ENCODE data around the gene CDC14B.

CDC14B gene

DNA sequence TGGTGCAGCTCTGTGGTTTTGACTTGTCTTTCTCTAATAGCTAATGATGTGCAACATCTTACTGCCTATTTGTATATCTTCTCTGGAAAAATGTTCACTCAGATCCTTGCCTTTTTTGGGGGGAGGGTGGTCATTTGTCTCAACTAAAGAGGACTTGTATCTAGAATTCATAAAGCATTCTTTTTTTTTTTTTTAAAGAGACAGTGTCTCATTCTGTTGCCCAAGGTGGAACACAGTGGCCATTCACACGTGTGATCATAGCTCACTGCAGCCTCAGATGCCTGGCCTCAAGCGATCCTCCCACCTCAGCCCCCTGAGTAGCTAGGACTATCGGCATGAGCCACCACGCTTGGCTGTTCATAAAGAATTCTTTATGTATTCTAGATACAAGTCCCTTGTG lies 136.4 kb downstream of the CDC14B start:
- H4K20me1 ChIP-seq (ENCODE audit: low read depth, low read length): no peaks in the 10 kb centered on the region
- no peak overlapping the region for H3K9ac ChIP-seq (ENCODE audit: low read length)
- H3F3A ChIP-seq (ENCODE audit: insufficient read depth): no peaks in the 10 kb centered on the region
- H3K4me2 ChIP-seq (ENCODE audit: low read depth, low read length, poor library complexity, severe bottlenecking): no peak overlapping the region
- H3K9me3 ChIP-seq (ENCODE audit: insufficient read depth, low read length): no peaks in the 10 kb centered on the region
- no peaks in the 10 kb centered on the region for H3K27me3 ChIP-seq (ENCODE audit: low read length)
- no peaks in the 10 kb centered on the region for H3K9me2 ChIP-seq (replicated peaks; ENCODE audit: insufficient read depth, low read length)
- TF ChIP-seq EZH2phosphoT487 (conservative IDR thresholded peaks at IDR 0.05; ENCODE audit: low read length): no peak
- TF ChIP-seq, protein P1, sequence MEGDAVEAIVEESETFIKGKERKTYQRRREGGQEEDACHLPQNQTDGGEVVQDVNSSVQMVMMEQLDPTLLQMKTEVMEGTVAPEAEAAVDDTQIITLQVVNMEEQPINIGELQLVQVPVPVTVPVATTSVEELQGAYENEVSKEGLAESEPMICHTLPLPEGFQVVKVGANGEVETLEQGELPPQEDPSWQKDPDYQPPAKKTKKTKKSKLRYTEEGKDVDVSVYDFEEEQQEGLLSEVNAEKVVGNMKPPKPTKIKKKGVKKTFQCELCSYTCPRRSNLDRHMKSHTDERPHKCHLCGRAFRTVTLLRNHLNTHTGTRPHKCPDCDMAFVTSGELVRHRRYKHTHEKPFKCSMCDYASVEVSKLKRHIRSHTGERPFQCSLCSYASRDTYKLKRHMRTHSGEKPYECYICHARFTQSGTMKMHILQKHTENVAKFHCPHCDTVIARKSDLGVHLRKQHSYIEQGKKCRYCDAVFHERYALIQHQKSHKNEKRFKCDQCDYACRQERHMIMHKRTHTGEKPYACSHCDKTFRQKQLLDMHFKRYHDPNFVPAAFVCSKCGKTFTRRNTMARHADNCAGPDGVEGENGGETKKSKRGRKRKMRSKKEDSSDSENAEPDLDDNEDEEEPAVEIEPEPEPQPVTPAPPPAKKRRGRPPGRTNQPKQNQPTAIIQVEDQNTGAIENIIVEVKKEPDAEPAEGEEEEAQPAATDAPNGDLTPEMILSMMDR (IDR thresholded peaks at IDR 0.05; ENCODE audit: insufficient read depth, low read length, poor library complexity, severe bottlenecking): no peak
- no peaks in the 10 kb centered on the region for H3K36me3 ChIP-seq (ENCODE audit: low read length)
- no peak overlapping the region for H3K27ac ChIP-seq (ENCODE audit: low read depth, low read length)
- H3K4me3 ChIP-seq (ENCODE audit: insufficient read depth, low read length, poor library complexity, severe bottlenecking): no peak overlapping the region
- H2AFZ ChIP-seq (ENCODE audit: low read depth, low read length, severe bottlenecking): no peak overlapping the region
- H3K79me2 ChIP-seq (ENCODE audit: insufficient read depth, low read length): no peaks in the 10 kb centered on the region

GRCh38 chr9:96482476-96482875 lies 137.2 kb downstream of the CDC14B start:
- Histone ChIP-seq H3K9ac (ENCODE audit: low read length) (no peak overlapping the region), H3F3A (ENCODE audit: insufficient read depth) (no peaks in the 10 kb centered on the region), H3K36me3 (ENCODE audit: low read length) (no peaks in the 10 kb centered on the region), H3K27ac (ENCODE audit: low read depth, low read length) (no peak overlapping the region), H4K20me1 (ENCODE audit: low read depth, low read length) (no peaks in the 10 kb centered on the region), H3K9me2 (replicated peaks; ENCODE audit: insufficient read depth, low read length) (no peaks in the 10 kb centered on the region), H3K79me2 (ENCODE audit: insufficient read depth, low read length) (no peaks in the 10 kb centered on the region), H3K27me3 (ENCODE audit: low read length) (no peaks in the 10 kb centered on the region), H3K9me3 (ENCODE audit: insufficient read depth, low read length) (no peaks in the 10 kb centered on the region), H2AFZ (ENCODE audit: low read depth, low read length, severe bottlenecking) (no peak overlapping the region), H3K4me2 (ENCODE audit: low read depth, low read length, poor library complexity, severe bottlenecking) (no peak overlapping the region), H3K4me3 (ENCODE audit: insufficient read depth, low read length, poor library complexity, severe bottlenecking) (no peak overlapping the region)
- TF ChIP-seq EZH2phosphoT487 (conservative IDR thresholded peaks at IDR 0.05; ENCODE audit: low read length): no peak
- TF ChIP-seq, protein P1 (IDR thresholded peaks at IDR 0.05; ENCODE audit: insufficient read depth, low read length, poor library complexity, severe bottlenecking): no peak

GRCh38 chr9:96480736-96481135 lies 138.9 kb downstream of the CDC14B start:
- no peaks in the 10 kb centered on the region for H3K27me3 ChIP-seq (ENCODE audit: low read length)

GRCh38 chr9:96478829-96479371 lies 140.7 kb downstream of the CDC14B start:
- no peaks in the 10 kb centered on the region for H3K27me3 ChIP-seq (ENCODE audit: low read length)
- H3K4me2 ChIP-seq (ENCODE audit: low read depth, low read length, poor library complexity, severe bottlenecking): no peak overlapping the region
- TF ChIP-seq, protein P1 (IDR thresholded peaks at IDR 0.05; ENCODE audit: insufficient read depth, low read length, poor library complexity, severe bottlenecking): no peak
- no peak for TF ChIP-seq EZH2phosphoT487 (conservative IDR thresholded peaks at IDR 0.05; ENCODE audit: low read length)
- no peak overlapping the region for H2AFZ ChIP-seq (ENCODE audit: low read depth, low read length, severe bottlenecking)
- H3F3A ChIP-seq (ENCODE audit: insufficient read depth): no peaks in the 10 kb centered on the region
- H4K20me1 ChIP-seq (ENCODE audit: low read depth, low read length): no peaks in the 10 kb centered on the region
- H3K79me2 ChIP-seq (ENCODE audit: insufficient read depth, low read length): no peaks in the 10 kb centered on the region
- no peak overlapping the region for H3K9ac ChIP-seq (ENCODE audit: low read length)
- H3K36me3 ChIP-seq (ENCODE audit: low read length): no peaks in the 10 kb centered on the region
- no peak overlapping the region for H3K27ac ChIP-seq (ENCODE audit: low read depth, low read length)
- no peak overlapping the region for H3K4me3 ChIP-seq (ENCODE audit: insufficient read depth, low read length, poor library complexity, severe bottlenecking)
- no peaks in the 10 kb centered on the region for H3K9me2 ChIP-seq (replicated peaks; ENCODE audit: insufficient read depth, low read length)
- no peaks in the 10 kb centered on the region for H3K9me3 ChIP-seq (ENCODE audit: insufficient read depth, low read length)

More at GRCh38 chr9:96480736-96481135, 138.9 kb downstream of the CDC14B start:
- TF ChIP-seq EZH2phosphoT487 (conservative IDR thresholded peaks at IDR 0.05; ENCODE audit: low read length): no peak
- no peaks in the 10 kb centered on the region for H3K9me3 ChIP-seq (ENCODE audit: insufficient read depth, low read length)
- H3K9ac ChIP-seq (ENCODE audit: low read length): no peak overlapping the region
- H3K27ac ChIP-seq (ENCODE audit: low read depth, low read length): no peak overlapping the region
- H4K20me1 ChIP-seq (ENCODE audit: low read depth, low read length): no peaks in the 10 kb centered on the region
- H3K4me2 ChIP-seq (ENCODE audit: low read depth, low read length, poor library complexity, severe bottlenecking): no peak overlapping the region
- H3F3A ChIP-seq (ENCODE audit: insufficient read depth): no peaks in the 10 kb centered on the region
- no peaks in the 10 kb centered on the region for H3K36me3 ChIP-seq (ENCODE audit: low read length)
- no peaks in the 10 kb centered on the region for H3K9me2 ChIP-seq (replicated peaks; ENCODE audit: insufficient read depth, low read length)
- H3K79me2 ChIP-seq (ENCODE audit: insufficient read depth, low read length): no peaks in the 10 kb centered on the region
- H2AFZ ChIP-seq (ENCODE audit: low read depth, low read length, severe bottlenecking): no peak overlapping the region
- no peak overlapping the region for H3K4me3 ChIP-seq (ENCODE audit: insufficient read depth, low read length, poor library complexity, severe bottlenecking)
